Astrocyte of the spinal cord (primary cell): ENCODE results near the gene MAN1A2.
"Not testable (repeated sequence)": the region's sequence is repeated elsewhere in the genome, so short reads cannot be mapped to it uniquely, and the experiment has no call there.

ENCODE experiments used
- DNase-seq: peaks from one replicate; pipeline ENCODE4 v3.0.0; 2011; ENCODE audit warnings: low read depth, low spot score
- H3K4me3 ChIP-seq: 2 replicates; pipeline ENCODE4 v1.5.1; 2011; ENCODE audit warnings: low read depth, mild to moderate bottlenecking, low read length, moderate library complexity
- in situ Hi-C: cut with HindIII; loops from 2 replicates; pipeline ENCODE4 v1.10.0; 2017; ENCODE audit warnings: low sequenced_read_pairs
- TF ChIP-seq, protein P1 (sequence below): IDR thresholded peaks from 2 replicates; pipeline ENCODE4 v1.5.1; 2012; ENCODE audit warnings: low read depth, mild to moderate bottlenecking, low read length, inconsistent platforms

The MAN1A2 gene

GRCh38 chr1:117346206-117346928 lies 20.9 kb upstream of the MAN1A2 start:
- in situ Hi-C loops, result no loop called here
- DNase-seq, result no peak

GRCh38 chr1:117347907-117348306 lies 19.3 kb upstream of the MAN1A2 start:
- no peak for DNase-seq
- H3K4me3 ChIP-seq, result no peak overlapping the region
- TF ChIP-seq, protein P1, sequence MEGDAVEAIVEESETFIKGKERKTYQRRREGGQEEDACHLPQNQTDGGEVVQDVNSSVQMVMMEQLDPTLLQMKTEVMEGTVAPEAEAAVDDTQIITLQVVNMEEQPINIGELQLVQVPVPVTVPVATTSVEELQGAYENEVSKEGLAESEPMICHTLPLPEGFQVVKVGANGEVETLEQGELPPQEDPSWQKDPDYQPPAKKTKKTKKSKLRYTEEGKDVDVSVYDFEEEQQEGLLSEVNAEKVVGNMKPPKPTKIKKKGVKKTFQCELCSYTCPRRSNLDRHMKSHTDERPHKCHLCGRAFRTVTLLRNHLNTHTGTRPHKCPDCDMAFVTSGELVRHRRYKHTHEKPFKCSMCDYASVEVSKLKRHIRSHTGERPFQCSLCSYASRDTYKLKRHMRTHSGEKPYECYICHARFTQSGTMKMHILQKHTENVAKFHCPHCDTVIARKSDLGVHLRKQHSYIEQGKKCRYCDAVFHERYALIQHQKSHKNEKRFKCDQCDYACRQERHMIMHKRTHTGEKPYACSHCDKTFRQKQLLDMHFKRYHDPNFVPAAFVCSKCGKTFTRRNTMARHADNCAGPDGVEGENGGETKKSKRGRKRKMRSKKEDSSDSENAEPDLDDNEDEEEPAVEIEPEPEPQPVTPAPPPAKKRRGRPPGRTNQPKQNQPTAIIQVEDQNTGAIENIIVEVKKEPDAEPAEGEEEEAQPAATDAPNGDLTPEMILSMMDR, result no peak
- in situ Hi-C loops, result no loop called here

More at GRCh38 chr1:117346206-117346928, 20.9 kb upstream of the MAN1A2 start:
- H3K4me3 ChIP-seq, result no peak overlapping the region
- TF ChIP-seq, protein P1, result no peak

DNA sequence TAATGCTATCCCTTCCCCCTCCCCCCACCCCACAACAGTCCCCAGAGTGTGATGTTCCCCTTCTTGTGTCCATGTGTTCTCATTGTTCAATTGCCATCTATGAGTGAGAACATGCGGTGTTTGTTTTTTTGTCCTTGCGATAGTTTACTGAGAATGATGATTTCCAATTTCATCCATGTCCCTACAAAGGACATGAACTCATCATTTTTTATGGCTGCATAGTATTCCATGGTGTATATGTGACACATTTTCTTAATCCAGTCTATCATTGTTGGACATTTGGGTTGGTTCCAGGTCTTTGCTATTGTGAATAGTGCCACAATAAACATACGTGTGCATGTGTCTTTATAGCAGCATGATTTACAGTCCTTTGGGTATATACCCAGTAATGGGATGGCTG lies 14.6 kb upstream of the MAN1A2 start:
- DNase-seq, in situ Hi-C loops, H3K4me3 ChIP-seq: not testable (repeated sequence)

GRCh38 chr1:117357833-117358603 lies 9.2 kb upstream of the MAN1A2 start:
- DNase-seq, H3K4me3 ChIP-seq, in situ Hi-C loops: not testable (repeated sequence)

- H3K4me3 ChIP-seq, in situ Hi-C loops, DNase-seq: not testable (repeated sequence)
Measured at GRCh38 chr1:117358604-117358887, 8.7 kb upstream of the MAN1A2 start.

DNA sequence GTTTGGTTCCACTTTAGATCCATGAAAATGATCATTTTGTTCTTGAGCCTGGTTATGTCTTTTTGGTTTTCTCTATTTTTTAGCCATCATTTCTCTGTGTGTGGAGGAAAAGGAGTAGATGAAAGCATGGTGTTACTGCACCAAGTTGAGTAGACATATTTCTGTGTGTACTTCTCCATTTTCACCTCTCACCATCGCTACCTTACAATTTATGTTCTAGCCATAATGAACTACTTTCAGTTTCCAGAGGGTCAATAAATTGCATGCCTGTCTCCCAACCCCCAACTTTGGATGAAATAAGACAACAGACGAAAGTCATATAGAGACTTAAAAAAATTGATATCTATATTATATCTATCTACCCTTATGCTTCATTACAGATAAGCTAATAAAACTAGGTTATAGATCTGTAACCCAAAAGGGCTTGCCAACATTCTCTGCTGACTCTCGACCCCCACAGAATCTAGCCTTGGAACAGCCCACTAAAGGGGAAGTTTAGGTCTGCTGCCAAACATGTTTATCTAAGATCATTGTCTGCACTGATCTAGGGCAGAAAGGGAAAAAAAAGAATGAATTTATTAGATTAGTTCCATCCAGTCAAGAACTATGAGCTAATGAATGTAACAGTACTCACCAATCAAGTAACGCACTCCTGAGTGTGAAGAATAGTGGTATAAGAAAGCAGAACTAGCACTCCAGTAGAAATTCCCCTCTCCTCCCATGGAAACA lies 7.5 kb upstream of the MAN1A2 start:
- TF ChIP-seq, protein P1, result no peak
- no peak for DNase-seq
- in situ Hi-C loops, result no loop called here
- H3K4me3 ChIP-seq, result no peak overlapping the region

- TF ChIP-seq, protein P1, result no peak
- in situ Hi-C loops, result no loop called here
- no peak overlapping the region for H3K4me3 ChIP-seq
- no peak for DNase-seq
Measured at GRCh38 chr1:117362986-117363385, 4.3 kb upstream of the MAN1A2 start.

- H3K4me3 ChIP-seq, result no peak overlapping the region
- TF ChIP-seq, protein P1, result no peak
- in situ Hi-C loops, result no loop called here
- DNase-seq, result no peak
Measured at GRCh38 chr1:117363571-117364048, 3.6 kb upstream of the MAN1A2 start.
